ENCODE measurements around the gene POMT2.

GRCh38 chr14:77342726-77343397 lies 22.2 kb upstream of the POMT2 start:
- TF ChIP-seq CTCF (IDR thresholded peaks at IDR 0.05) (no peak), POLR2A (IDR thresholded peaks at IDR 0.05) (no peak)
